ENCODE measurements around the gene UXS1.

The UXS1 gene

GRCh38 chr2:106073678-106074406 lies 120.3 kb downstream of the UXS1 start:
- no peak for DNase-seq

GRCh38 chr2:106070181-106070580 lies 123.9 kb downstream of the UXS1 start:
- DNase-seq: no peak

GRCh38 chr2:106068451-106068850 lies 125.7 kb downstream of the UXS1 start:
- peak; percentile 97 for DNase-seq

- DNase-seq: peak; percentile 6
Observed at GRCh38 chr2:106065983-106066820, 127.9 kb downstream of the UXS1 start.

- DNase-seq: no peak
Observed at GRCh38 chr2:106065268-106065982, 128.7 kb downstream of the UXS1 start.

GRCh38 chr2:106063181-106063580 lies 130.9 kb downstream of the UXS1 start:
- DNase-seq: no peak

- no peak for DNase-seq
Observed at GRCh38 chr2:106062627-106063026, 131.5 kb downstream of the UXS1 start.

GRCh38 chr2:106061611-106062349 lies 132.3 kb downstream of the UXS1 start:
- no peak for DNase-seq

GRCh38 chr2:106059416-106060065 lies 134.6 kb downstream of the UXS1 start:
- DNase-seq: no peak

GRCh38 chr2:106058469-106059137 lies 135.5 kb downstream of the UXS1 start:
- DNase-seq: no peak

- DNase-seq: no peak
Observed at GRCh38 chr2:106057206-106057605, 136.9 kb downstream of the UXS1 start.

- no peak for DNase-seq
Observed at GRCh38 chr2:106054880-106055655, 139.0 kb downstream of the UXS1 start.

- no peak for DNase-seq
Observed at GRCh38 chr2:106054321-106054720, 139.8 kb downstream of the UXS1 start.

- no peak for DNase-seq
Observed at GRCh38 chr2:106053581-106053980, 140.5 kb downstream of the UXS1 start.

- no peak for DNase-seq
Observed at GRCh38 chr2:106053116-106053515, 141.0 kb downstream of the UXS1 start.

- no peak for DNase-seq
Observed at GRCh38 chr2:106044859-106045258, 149.2 kb downstream of the UXS1 start.

- DNase-seq: no peak
Observed at GRCh38 chr2:106044021-106044420, 150.1 kb downstream of the UXS1 start.
